Measurements from ENCODE around the gene PTH2.

Gene PTH2

GRCh38 chr19:49421878-49422202 is 1.4 kb downstream of the PTH2 start:
- ATAC-seq = no peak
- no peak for TF ChIP-seq CSRNP3 (CRISPR knock-in tag; IDR thresholded peaks at IDR 0.05)
- no peak for TF ChIP-seq ZNF70 (CRISPR knock-in tag; IDR thresholded peaks at IDR 0.05)
- TF ChIP-seq, protein P1, sequence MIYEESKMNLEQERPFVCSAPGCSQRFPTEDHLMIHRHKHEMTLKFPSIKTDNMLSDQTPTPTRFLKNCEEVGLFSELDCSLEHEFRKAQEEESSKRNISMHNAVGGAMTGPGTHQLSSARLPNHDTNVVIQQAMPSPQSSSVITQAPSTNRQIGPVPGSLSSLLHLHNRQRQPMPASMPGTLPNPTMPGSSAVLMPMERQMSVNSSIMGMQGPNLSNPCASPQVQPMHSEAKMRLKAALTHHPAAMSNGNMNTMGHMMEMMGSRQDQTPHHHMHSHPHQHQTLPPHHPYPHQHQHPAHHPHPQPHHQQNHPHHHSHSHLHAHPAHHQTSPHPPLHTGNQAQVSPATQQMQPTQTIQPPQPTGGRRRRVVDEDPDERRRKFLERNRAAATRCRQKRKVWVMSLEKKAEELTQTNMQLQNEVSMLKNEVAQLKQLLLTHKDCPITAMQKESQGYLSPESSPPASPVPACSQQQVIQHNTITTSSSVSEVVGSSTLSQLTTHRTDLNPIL (CRISPR knock-in tag; IDR thresholded peaks at IDR 0.05; ENCODE audit: low read depth) = no peak
- no peak for TF ChIP-seq POU6F1 (CRISPR knock-in tag; IDR thresholded peaks at IDR 0.05; ENCODE audit: borderline replicate concordance, low read depth)
- no peak for TF ChIP-seq ZFP30 (CRISPR knock-in tag; IDR thresholded peaks at IDR 0.05)
- no peak for TF ChIP-seq TOX (CRISPR knock-in tag; IDR thresholded peaks at IDR 0.05; ENCODE audit: borderline replicate concordance)
- no peak for TF ChIP-seq PPARA (CRISPR knock-in tag; IDR thresholded peaks at IDR 0.05; ENCODE audit: borderline replicate concordance)
- TF ChIP-seq BACH2 (CRISPR knock-in tag; IDR thresholded peaks at IDR 0.05; ENCODE audit: borderline replicate concordance) = no peak

DNA sequence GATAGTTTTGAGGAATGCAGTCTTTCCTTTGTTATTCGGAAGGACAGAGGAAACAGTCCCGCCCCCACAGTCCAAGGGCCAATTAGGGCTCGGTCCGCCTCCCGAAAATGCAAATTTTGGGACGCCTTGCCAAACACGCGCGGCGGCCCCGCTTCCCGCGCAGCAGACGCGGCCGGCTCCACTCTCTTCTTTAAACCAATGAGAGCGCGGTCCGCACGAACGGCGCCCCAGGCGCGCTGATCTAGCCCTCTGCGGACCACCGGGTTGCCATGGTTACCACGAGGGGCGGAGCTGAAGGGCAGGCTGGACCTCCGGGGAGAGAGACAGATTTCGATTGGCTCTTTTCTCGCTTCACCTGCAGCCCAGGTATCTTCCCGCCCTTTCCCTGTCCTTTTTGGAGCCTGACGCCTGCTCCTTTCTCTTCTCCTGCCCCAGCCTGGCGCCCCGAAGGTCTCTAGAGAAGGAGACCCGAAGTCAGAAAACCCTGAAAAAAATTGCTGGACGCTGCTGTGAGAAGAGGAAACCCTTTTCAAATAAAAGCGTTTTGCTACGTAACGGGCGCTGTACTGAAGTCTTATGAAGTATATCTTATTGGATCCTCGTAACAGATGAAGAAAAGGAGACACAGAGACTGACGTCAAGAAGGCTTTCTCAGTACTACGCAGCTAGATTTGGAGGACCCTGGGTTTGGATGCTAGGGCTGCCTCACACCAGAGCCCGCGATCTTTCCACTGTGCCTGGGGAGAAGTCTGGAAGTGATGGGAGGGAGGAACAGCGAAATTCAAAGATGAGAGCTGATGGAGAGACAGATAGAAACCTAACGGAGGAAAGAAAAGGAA is 2.0 kb downstream of the PTH2 start:
- ATAC-seq = peak; percentile 53
- TF ChIP-seq ZNF8 (CRISPR knock-in tag; IDR thresholded peaks at IDR 0.05) = no peak
- TF ChIP-seq ZNF70 (CRISPR knock-in tag; IDR thresholded peaks at IDR 0.05) = no peak
- no peak for TF ChIP-seq CSRNP3 (CRISPR knock-in tag; IDR thresholded peaks at IDR 0.05)
- no peak for TF ChIP-seq RARB (CRISPR knock-in tag; IDR thresholded peaks at IDR 0.05)
- TF ChIP-seq ARNTL (CRISPR knock-in tag; IDR thresholded peaks at IDR 0.05; ENCODE audit: borderline replicate concordance, low read depth) = no peak
- no peak for TF ChIP-seq TSHZ2 (CRISPR knock-in tag; IDR thresholded peaks at IDR 0.05)
- no peak for TF ChIP-seq BACH2 (CRISPR knock-in tag; IDR thresholded peaks at IDR 0.05; ENCODE audit: borderline replicate concordance)

GRCh38 chr19:49420227-49420626 is 3.0 kb downstream of the PTH2 start:
- no peak for ATAC-seq
- no peak for TF ChIP-seq RARB (CRISPR knock-in tag; IDR thresholded peaks at IDR 0.05)
- TF ChIP-seq ZNF565 (CRISPR knock-in tag; conservative IDR thresholded peaks at IDR 0.05; ENCODE audit: low read depth) = no peak
- no peak for TF ChIP-seq GLIS3 (CRISPR knock-in tag; IDR thresholded peaks at IDR 0.05)
- TF ChIP-seq TOX (CRISPR knock-in tag; IDR thresholded peaks at IDR 0.05; ENCODE audit: borderline replicate concordance) = no peak

DNA sequence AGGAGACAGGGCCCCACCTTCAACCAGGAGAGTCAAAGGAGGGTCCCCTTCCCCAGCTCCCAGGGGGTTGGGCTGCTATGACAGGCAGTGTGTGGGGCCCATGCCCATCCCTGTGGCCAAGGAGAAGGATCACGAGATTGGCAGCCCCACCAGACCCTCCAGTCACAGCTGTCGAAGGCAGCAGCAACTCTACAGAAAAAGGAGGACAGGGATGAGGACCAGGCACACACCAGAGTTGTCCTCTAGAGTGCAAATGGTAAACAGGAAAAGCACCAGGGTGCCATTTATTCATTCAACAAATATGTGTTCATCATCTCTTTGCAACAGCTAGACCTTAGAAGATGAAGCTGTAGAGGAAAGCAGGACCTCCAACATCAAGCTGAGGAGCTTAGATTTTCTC is 4.1 kb downstream of the PTH2 start:
- ATAC-seq = no peak
- TF ChIP-seq ZNF565 (CRISPR knock-in tag; conservative IDR thresholded peaks at IDR 0.05; ENCODE audit: low read depth) (no peak), BACH2 (CRISPR knock-in tag; IDR thresholded peaks at IDR 0.05; ENCODE audit: borderline replicate concordance) (no peak), TCF4 (CRISPR knock-in tag; IDR thresholded peaks at IDR 0.05; ENCODE audit: borderline replicate concordance) (no peak), ZFP3 (CRISPR knock-in tag; IDR thresholded peaks at IDR 0.05) (no peak), TSHZ2 (CRISPR knock-in tag; IDR thresholded peaks at IDR 0.05) (no peak), ARNTL (CRISPR knock-in tag; IDR thresholded peaks at IDR 0.05; ENCODE audit: borderline replicate concordance, low read depth) (no peak), TOX (CRISPR knock-in tag; IDR thresholded peaks at IDR 0.05; ENCODE audit: borderline replicate concordance) (no peak), CSRNP3 (CRISPR knock-in tag; IDR thresholded peaks at IDR 0.05) (no peak), OSR1 (CRISPR knock-in tag; IDR thresholded peaks at IDR 0.05) (no peak)
- TF ChIP-seq, protein P2, sequence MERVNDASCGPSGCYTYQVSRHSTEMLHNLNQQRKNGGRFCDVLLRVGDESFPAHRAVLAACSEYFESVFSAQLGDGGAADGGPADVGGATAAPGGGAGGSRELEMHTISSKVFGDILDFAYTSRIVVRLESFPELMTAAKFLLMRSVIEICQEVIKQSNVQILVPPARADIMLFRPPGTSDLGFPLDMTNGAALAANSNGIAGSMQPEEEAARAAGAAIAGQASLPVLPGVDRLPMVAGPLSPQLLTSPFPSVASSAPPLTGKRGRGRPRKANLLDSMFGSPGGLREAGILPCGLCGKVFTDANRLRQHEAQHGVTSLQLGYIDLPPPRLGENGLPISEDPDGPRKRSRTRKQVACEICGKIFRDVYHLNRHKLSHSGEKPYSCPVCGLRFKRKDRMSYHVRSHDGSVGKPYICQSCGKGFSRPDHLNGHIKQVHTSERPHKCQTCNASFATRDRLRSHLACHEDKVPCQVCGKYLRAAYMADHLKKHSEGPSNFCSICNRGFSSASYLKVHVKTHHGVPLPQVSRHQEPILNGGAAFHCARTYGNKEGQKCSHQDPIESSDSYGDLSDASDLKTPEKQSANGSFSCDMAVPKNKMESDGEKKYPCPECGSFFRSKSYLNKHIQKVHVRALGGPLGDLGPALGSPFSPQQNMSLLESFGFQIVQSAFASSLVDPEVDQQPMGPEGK (CRISPR knock-in tag; IDR thresholded peaks at IDR 0.05; ENCODE audit: borderline replicate concordance) = no peak
